GM12878 (cell line): ENCODE data around the gene XDH. TPM values are rescaled to one million over a fixed set of nuclear protein-coding genes. Genes with fewer than 3 reads are reported as not detected.

ENCODE experiments used
- ATAC-seq: fragments of 200-7000 bp; cut with Tn5 transposase; 3 replicates; pipeline ENCODE4 v1.9.1; 2020; ENCODE audit warnings: mild to moderate bottlenecking, moderate library complexity
- BruUV-seq: library from RNA; stranded (reverse); fragments of 400-500 nt; replicated peaks from 2 replicates; lab custom pipeline; 2021; lab: Mats Ljungman, UMichigan
- CTCF ChIA-PET: fragments of 300-600 bp; sonication (Branson Sonifier 250); formaldehyde crosslinking; extraction: SDS; loops from one replicate; lab custom pipeline; 2021; ENCODE audit warnings: inconsistent platforms; lab: Yijun Ruan, JAX
- POLR2A ChIA-PET: fragments of 350-600 bp; formaldehyde crosslinking; extraction: SDS; loops from one replicate; lab custom pipeline; 2021; ENCODE audit warnings: inconsistent platforms; lab: Charles Lee
- RAD21 ChIA-PET: fragments of 300-600 bp; sonication (Branson Sonifier 250); formaldehyde crosslinking; loops from one replicate; lab custom pipeline; 2023; ENCODE audit warnings: antibody characterized with exemption; ENCODE audit not compliant: unreplicated experiment; lab: Charles Lee
- SMC1A ChIA-PET: fragments of 300-600 bp; sonication (Branson Sonifier 250); formaldehyde crosslinking; loops from one replicate; lab custom pipeline; 2023; ENCODE audit not compliant: unreplicated experiment, uncharacterized antibody; lab: Charles Lee
- DNase-seq: peaks from one replicate; pipeline ENCODE4 v3.0.0-alpha.2; 2011; ENCODE audit warnings: low read depth, low spot score
- FAIRE-seq: peaks from 3 replicates; lab custom pipeline; 2011; peaks lifted over from hg19 to GRCh38; lab: Jason Lieb, UNC
- H2AFZ ChIP-seq: 2 replicates; pipeline ENCODE4 v1.6.0; 2011; ENCODE audit warnings: low read depth, low read length, control low read depth; ENCODE audit not compliant: control insufficient read depth
- H3K27ac ChIP-seq: 2 replicates; pipeline ENCODE4 v1.5.1; 2011; ENCODE audit warnings: control low read depth; ENCODE audit not compliant: control insufficient read depth, insufficient read depth
- H3K27me3 ChIP-seq, 2 experiments: replicated peaks in 1 of 2; 2 replicates each; pipeline versions ENCODE4 v1.6.0 to v1.6.1; 2011; ENCODE audit warnings: low read length in 1 of 2; ENCODE audit not compliant: control insufficient read depth in 2 of 2, insufficient read depth in 2 of 2
- H3K36me3 ChIP-seq, 2 experiments: 2 replicates each; pipeline ENCODE4 v1.5.1; 2011; ENCODE audit warnings: low read length in 1 of 2; ENCODE audit not compliant: control insufficient read depth in 2 of 2, insufficient read depth in 2 of 2
- H3K4me1 ChIP-seq: 2 replicates; pipeline ENCODE4 v1.6.1; 2011; ENCODE audit warnings: mild to moderate bottlenecking, low read length, moderate library complexity, mixed read lengths; ENCODE audit not compliant: control insufficient read depth, insufficient read depth
- H3K4me2 ChIP-seq: 2 replicates; pipeline ENCODE4 v1.6.0; 2011; ENCODE audit warnings: control low read depth; ENCODE audit not compliant: control insufficient read depth, insufficient read depth
- H3K4me3 ChIP-seq: fragments of 200-600 bp; sonication (generic); 2 replicates; pipeline ENCODE4 v1.5.1; 2016
- H3K79me2 ChIP-seq: 2 replicates; pipeline ENCODE4 v1.6.0; 2011; ENCODE audit warnings: low read length; ENCODE audit not compliant: control insufficient read depth, insufficient read depth
- H3K9ac ChIP-seq: 2 replicates; pipeline ENCODE4 v1.8.0; 2011; ENCODE audit warnings: low read length, control low read depth, mixed read lengths; ENCODE audit not compliant: control insufficient read depth, insufficient read depth
- H3K9me3 ChIP-seq: replicated peaks from 3 replicates; pipeline ENCODE4 v1.5.1; 2011; ENCODE audit warnings: mild to moderate bottlenecking, low read length; ENCODE audit not compliant: control insufficient read depth, insufficient read depth
- H4K20me1 ChIP-seq: 2 replicates; pipeline ENCODE4 v1.6.0; 2011; ENCODE audit not compliant: control insufficient read depth, insufficient read depth
- BCL11A ChIP-seq: IDR thresholded peaks from 2 replicates; pipeline ENCODE4 v1.6.1; 2011; ENCODE audit warnings: low read depth, low read length
- CREB1 ChIP-seq: IDR thresholded peaks from 2 replicates; pipeline ENCODE4 v1.6.1; 2012; ENCODE audit warnings: low read depth, mild to moderate bottlenecking, inconsistent platforms
- HDGF ChIP-seq: fragments of 450-650 bp; IDR thresholded peaks from 2 replicates; pipeline ENCODE4 v1.6.1; 2016; ENCODE audit warnings: antibody characterized with exemption
- JUNB ChIP-seq: IDR thresholded peaks from 2 replicates; pipeline ENCODE4 v1.6.1; 2016; ENCODE audit warnings: antibody characterized with exemption, mild to moderate bottlenecking
- JUND ChIP-seq: IDR thresholded peaks from 2 replicates; pipeline ENCODE4 v1.6.1; 2012; ENCODE audit warnings: low read depth, mild to moderate bottlenecking, low read length, improper control_type of control experiment, moderate library complexity
- LARP7 ChIP-seq: fragments of 450-650 bp; IDR thresholded peaks from 2 replicates; pipeline ENCODE4 v1.6.1; 2017; ENCODE audit warnings: mild to moderate bottlenecking
- NKRF ChIP-seq: fragments of 450-650 bp; conservative IDR thresholded peaks from 2 replicates; pipeline ENCODE4 v1.6.1; 2017; ENCODE audit warnings: mild to moderate bottlenecking, moderate library complexity
- NRF1 ChIP-seq: conservative IDR thresholded peaks from 2 replicates; pipeline ENCODE4 v1.6.1; 2011; ENCODE audit warnings: mild to moderate bottlenecking, low read depth, low read length, improper control_type of control experiment
- RBBP5 ChIP-seq: fragments of 200-600 bp; sonication (generic); conservative IDR thresholded peaks from 2 replicates; pipeline ENCODE4 v1.6.1; 2016
- RUNX3 ChIP-seq: IDR thresholded peaks from 2 replicates; pipeline ENCODE4 v1.6.1; 2012; ENCODE audit warnings: low read length, inconsistent platforms
- YY1 ChIP-seq: IDR thresholded peaks from 2 replicates; pipeline ENCODE4 v1.6.1; 2011; ENCODE audit warnings: low read depth, mild to moderate bottlenecking, low read length
- WGBS: methylation state at CpG from one replicate; pipeline ENCODE4 v1.1.6; 2016; ENCODE audit warnings: low lambda C conversion rate; ENCODE audit not compliant: insufficient replicate concordance, insufficient coverage; ENCODE audit errors: missing lambda C conversion rate; 5-methylcytosine and 5-hydroxymethylcytosine counted together
- in situ Hi-C: fragments of 300-500 bp; cut with MboI; formaldehyde crosslinking; loops from 9 replicates; pipeline ENCODE4 v1.14.3; 2018; ENCODE audit warnings: mixed read lengths
- intact Hi-C: fragments of 100-400 bp; cut with micrococcal nuclease; formaldehyde crosslinking; loops from one replicate; pipeline ENCODE4 v1.14.2; 2022; ENCODE audit not compliant: unreplicated experiment
- polyA plus RNA-seq, 11 experiments: library from polyadenylated mRNA; depleted of rRNA in 4 of 11; unstranded in 6 of 11; stranded (reverse) in 5 of 11; fragments of >200 nt; fragmentation: Nextera tagmentation in 4 of 11; fragmentation: Illumina TruSeq in 1 of 11; extraction: Ambion mirVana in 4 of 11; extraction: Trizol in 1 of 11; gene quantifications; 1 replicate in 1 of 11; 2 replicates in 10 of 11; pipeline versions ENCODE4 v1.2.1 to v1.2.3, GENCODE V29; 2011 to 2016; ENCODE audit warnings: inconsistent platforms in 2 of 11, missing spikeins in 2 of 11, low read depth in 1 of 11
- total RNA-seq, 4 experiments: library from RNA; depleted of rRNA in 3 of 4; stranded (reverse); fragments of >200 nt in 3 of 4; fragmentation: Illumina TruSeq in 1 of 4; extraction: Trizol in 1 of 4; gene quantifications; 2 replicates each; pipeline versions ENCODE4 v1.2.1 to v1.2.3, GENCODE V29; 2013 to 2021

XDH gene
- total and polyA plus RNA-seq, 10 of the 15 experiments (the other 5 are each of a cell fraction or from before 2014, with no cell fraction given) = 0.01 TPM; not detected in 9

- TF ChIP-seq NKRF = no peak
- TF ChIP-seq BCL11A = no peak
- TF ChIP-seq LARP7 = no peak
- TF ChIP-seq HDGF = no peak
- no peak for TF ChIP-seq NRF1
- no peak for TF ChIP-seq CREB1
- no peak for TF ChIP-seq RBBP5
- TF ChIP-seq YY1 = no peak
Measured at GRCh38 chr2:31384771-31385276, 29.7 kb downstream of the XDH start (continued).

DNA sequence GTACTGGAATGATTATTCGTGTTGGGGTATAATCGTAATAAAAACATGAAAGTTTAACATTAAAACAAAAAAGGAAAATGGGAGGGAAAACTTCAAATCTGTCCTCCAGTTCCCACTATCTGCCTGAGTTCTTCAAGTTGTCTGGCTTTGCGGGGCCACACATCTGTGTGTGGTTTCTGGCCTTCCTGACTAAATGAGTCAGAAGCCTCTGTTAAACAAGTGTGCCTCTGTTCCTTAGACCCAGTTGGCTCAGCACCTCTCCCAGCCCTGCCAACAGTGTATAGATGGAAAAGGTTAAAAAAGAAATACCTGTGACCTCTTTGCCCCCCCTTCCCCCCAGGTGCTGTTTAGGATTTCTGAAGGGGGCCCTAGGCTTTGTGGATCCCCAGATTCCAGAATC lies 30.2 kb downstream of the XDH start:
- no peak overlapping the region for H3K27ac ChIP-seq
- no peaks in the 10 kb centered on the region for H3K9me3 ChIP-seq
- H3K4me1 ChIP-seq = no peaks in the 10 kb centered on the region
- no peak overlapping the region for H2AFZ ChIP-seq
- SMC1A ChIA-PET = interaction anchor here (0.6 kb wide), 1 partner anchor 121 kb away, joined by 3 read pairs; no protein-coding TSS in a partner anchor
- no peak overlapping the region for H3K4me3 ChIP-seq
- H3K27me3 ChIP-seq = no peaks in the 10 kb centered on the region; a peak in 1 of 4 replicates
- no peaks in the 10 kb centered on the region for H3K36me3 ChIP-seq
- ATAC-seq = peak; percentile 76
- no peaks in the 10 kb centered on the region for H4K20me1 ChIP-seq
- in situ Hi-C loops (no loop called here), intact Hi-C loops (no loop called here)
- POLR2A ChIA-PET = no interaction called here
- RAD21 ChIA-PET = interaction anchor here (1.1 to 1.4 kb wide), 2 partner anchors 8 to 49 kb away, joined by 3 to 4 read pairs; no protein-coding TSS in a partner anchor
- no TSS peak for BruUV-seq
- H3K9ac ChIP-seq = no peak overlapping the region
- WGBS = 6% methylated on average over 3 of the region's 3 CpGs
- FAIRE-seq = no peak
- TF ChIP-seq YY1 (no peak), JUNB (peak; percentile 35), JUND (no peak), RUNX3 (peak; percentile 57; the same call in 1 of the 2 replicates)
- H3K79me2 ChIP-seq = no peaks in the 10 kb centered on the region
- CTCF ChIA-PET = interaction anchor here (2.2 kb wide), 1 partner anchor 139 kb away, joined by 7 read pairs; no protein-coding TSS in a partner anchor
- no peak overlapping the region for H3K4me2 ChIP-seq
- DNase-seq = no peak
